Fibroblast of the aortic adventitia (primary cell): ENCODE data around the gene SPACA9. TPM values are rescaled to one million over a fixed set of nuclear protein-coding genes. Genes with fewer than 3 reads are reported as not detected.

ENCODE experiments used
- DNase-seq: peaks from one replicate; pipeline ENCODE4 v3.0.0-alpha.2; 2010; ENCODE audit warnings: low read depth
- H3K4me3 ChIP-seq: 2 replicates; pipeline ENCODE4 v1.5.1; 2011; ENCODE audit warnings: low read depth, mild to moderate bottlenecking, control low read depth, low read length, moderate library complexity
- CTCF ChIP-seq: IDR thresholded peaks from 2 replicates; pipeline ENCODE4 v1.5.1; 2011; ENCODE audit warnings: mild to moderate bottlenecking, low read length, control low read depth, inconsistent platforms; ENCODE audit not compliant: insufficient read depth
- total RNA-seq: library from RNA; depleted of rRNA; stranded (reverse); fragments of >200 nt; gene quantifications from 2 replicates; pipeline ENCODE4 v1.2.3, GENCODE V29; 2012; ENCODE audit warnings: low replicate concordance

Gene SPACA9
- total RNA-seq, 1 donor: 2.7 TPM

GRCh38 chr9:132882616-132883015 lies 3.9 kb downstream of the SPACA9 start:
- no peak for TF ChIP-seq CTCF
- DNase-seq: no peak
- no peak overlapping the region for H3K4me3 ChIP-seq

DNA sequence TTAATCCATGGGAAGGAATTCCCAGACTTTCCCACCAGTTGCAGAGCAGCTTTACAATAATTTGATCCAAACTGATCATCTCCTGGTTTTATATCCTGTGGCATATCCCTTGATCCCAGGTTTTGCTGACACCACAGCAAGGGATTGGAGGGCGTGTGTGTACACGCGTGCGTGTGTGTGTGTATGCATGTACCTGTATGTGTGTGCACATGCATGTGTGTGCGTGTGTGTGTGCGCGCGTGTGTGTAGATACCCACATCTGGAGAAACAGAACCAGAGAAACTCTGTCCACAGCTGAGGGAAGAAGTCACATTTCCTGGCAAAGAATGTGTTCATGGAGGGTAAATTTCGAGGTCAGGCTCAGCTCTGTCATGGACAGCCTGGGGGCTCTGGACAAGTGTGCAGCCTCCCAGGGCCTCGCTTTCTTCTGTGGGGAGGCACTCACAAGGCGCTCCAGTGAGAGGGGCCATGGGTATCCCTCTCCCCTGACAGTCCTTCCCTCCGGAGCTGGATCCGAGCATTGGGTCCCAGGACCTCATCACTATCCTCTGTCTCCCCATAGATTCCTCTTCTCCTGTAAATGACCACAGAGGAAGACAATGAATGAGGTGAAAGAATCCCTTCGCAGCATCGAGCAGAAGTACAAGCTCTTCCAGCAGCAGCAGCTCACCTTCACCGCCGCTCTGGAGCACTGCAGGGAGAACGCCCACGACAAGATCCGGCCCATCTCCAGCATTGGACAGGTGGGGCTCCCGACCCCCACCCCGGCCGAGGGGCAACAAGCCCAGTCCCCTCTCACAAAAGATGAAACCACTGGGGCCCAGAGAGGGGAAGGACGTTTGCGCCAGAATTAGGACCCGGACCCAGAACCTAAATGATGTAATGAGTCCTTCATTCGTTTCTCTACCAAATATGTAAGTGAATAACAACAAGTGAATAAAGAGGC lies 4.9 kb downstream of the SPACA9 start:
- H3K4me3 ChIP-seq: no peak overlapping the region
- no peak for TF ChIP-seq CTCF
- DNase-seq: no peak

GRCh38 chr9:132885720-132886333 lies 7.1 kb downstream of the SPACA9 start:
- TF ChIP-seq CTCF: no peak
- no peak overlapping the region for H3K4me3 ChIP-seq
- DNase-seq: no peak

- H3K4me3 ChIP-seq: no peak overlapping the region
- DNase-seq: no peak
- no peak for TF ChIP-seq CTCF
Observed at GRCh38 chr9:132886334-132886725, 7.6 kb downstream of the SPACA9 start.

DNA sequence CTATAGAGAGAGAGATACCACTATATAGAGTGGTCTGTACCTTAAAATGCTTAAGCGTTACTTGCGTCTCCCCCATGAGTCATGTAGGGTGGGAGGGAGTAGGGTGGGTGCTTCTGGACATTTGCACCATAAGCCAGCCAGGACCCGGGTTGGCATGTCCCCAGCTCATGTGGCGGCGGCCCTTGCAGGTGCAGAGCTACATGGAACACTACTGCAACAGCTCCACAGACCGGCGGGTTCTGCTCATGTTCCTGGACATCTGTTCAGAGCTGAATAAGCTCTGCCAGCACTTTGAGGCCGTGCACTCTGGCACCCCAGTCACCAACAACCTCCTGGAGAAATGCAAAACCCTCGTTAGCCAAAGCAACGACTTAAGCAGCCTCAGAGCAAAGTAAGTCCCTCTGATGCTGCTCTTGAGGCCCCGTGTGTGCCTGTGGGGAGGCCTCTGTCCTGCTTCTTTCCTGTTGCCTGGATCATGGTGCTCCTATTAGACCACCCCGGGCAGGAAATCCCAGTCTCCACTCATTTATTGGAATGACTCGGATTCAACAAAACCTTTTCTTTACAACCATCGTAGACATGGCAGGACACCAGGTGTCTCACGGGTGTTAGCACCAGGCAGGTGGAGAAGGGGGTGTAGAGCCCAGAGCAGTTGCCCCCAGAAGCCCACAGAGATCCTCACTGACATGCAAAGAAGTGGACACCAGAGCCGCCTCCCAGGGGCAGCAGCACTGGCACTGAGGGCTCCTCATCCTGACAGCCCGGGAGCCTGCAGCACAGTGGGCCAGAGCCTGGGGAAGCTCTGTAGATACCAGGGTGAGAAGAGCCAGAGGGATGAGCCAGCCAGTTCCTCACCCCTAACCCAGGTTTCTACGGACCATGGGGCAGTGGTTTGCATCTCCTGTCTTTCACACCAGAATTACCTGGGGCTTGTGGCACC lies 8.8 kb downstream of the SPACA9 start:
- no peak overlapping the region for H3K4me3 ChIP-seq
- no peak for DNase-seq
- TF ChIP-seq CTCF: no peak

- no peak for TF ChIP-seq CTCF
- H3K4me3 ChIP-seq: no peak overlapping the region
- no peak for DNase-seq
Observed at GRCh38 chr9:132888151-132888550, 9.5 kb downstream of the SPACA9 start.
